ENCODE results near the gene KIF3A.
A peak's percentile ranks its signal among the peaks of the same experiment; 100 is the strongest.

Gene KIF3A

DNA sequence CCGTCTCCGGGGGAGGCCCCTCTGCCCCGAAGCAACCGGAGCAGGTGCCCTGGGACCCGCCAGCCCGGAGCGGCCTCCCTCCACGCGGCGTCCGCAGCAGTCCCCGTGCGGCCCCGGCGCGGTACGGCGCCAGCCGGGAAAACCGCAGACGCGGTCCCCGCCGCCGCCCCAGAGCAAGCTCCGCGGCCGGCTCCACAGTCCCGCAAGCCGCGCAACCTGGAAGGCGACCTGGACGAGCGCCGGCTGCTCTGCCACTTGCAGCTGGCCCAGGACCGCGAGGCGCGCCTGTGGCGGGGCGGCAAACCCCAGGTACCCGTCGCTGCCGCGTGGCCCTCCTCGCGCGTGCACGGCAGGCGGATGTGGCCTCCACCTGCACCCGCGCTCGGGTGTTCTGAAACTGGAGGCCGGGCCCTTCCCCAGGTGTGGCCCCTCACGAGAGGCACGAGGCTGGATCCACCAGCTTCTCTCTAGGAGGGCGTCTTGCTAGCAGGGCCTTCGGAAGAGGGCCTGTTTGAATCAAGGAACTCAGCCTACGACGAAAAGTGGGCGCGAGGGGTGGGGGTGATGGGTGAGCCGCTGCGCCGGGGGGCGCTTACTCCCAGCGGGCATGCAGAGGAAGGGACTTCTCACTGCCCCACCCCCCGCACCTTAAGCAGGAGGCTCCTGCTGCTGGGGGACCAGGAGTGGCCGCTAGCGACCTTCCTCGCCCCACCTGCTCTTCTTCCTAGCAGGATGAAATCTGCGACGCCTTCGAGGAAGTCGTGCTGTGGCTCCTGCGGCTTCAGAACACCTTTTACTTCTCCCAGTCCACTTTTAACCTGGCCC, 10.5 kb upstream of the KIF3A start:
- no peak overlapping the region; the same call in 1 of the 2 replicates for H3K27ac ChIP-seq
- no peak for DNase-seq (ENCODE audit: low spot score)
- TF ChIP-seq, protein P1, sequence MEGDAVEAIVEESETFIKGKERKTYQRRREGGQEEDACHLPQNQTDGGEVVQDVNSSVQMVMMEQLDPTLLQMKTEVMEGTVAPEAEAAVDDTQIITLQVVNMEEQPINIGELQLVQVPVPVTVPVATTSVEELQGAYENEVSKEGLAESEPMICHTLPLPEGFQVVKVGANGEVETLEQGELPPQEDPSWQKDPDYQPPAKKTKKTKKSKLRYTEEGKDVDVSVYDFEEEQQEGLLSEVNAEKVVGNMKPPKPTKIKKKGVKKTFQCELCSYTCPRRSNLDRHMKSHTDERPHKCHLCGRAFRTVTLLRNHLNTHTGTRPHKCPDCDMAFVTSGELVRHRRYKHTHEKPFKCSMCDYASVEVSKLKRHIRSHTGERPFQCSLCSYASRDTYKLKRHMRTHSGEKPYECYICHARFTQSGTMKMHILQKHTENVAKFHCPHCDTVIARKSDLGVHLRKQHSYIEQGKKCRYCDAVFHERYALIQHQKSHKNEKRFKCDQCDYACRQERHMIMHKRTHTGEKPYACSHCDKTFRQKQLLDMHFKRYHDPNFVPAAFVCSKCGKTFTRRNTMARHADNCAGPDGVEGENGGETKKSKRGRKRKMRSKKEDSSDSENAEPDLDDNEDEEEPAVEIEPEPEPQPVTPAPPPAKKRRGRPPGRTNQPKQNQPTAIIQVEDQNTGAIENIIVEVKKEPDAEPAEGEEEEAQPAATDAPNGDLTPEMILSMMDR (conservative IDR thresholded peaks at IDR 0.05; ENCODE audit: low read depth) = no peak
- ChIA-PET POLR2A (ENCODE audit: low non-redundant PET) (no interaction called here), CTCF (interaction anchor here (0.6 to 1.6 kb wide), 6 partner anchors 10 to 566 kb away, joined by 3 to 5 read pairs (median 4); partner anchors contain the start of gene SHROOM1)

DNA sequence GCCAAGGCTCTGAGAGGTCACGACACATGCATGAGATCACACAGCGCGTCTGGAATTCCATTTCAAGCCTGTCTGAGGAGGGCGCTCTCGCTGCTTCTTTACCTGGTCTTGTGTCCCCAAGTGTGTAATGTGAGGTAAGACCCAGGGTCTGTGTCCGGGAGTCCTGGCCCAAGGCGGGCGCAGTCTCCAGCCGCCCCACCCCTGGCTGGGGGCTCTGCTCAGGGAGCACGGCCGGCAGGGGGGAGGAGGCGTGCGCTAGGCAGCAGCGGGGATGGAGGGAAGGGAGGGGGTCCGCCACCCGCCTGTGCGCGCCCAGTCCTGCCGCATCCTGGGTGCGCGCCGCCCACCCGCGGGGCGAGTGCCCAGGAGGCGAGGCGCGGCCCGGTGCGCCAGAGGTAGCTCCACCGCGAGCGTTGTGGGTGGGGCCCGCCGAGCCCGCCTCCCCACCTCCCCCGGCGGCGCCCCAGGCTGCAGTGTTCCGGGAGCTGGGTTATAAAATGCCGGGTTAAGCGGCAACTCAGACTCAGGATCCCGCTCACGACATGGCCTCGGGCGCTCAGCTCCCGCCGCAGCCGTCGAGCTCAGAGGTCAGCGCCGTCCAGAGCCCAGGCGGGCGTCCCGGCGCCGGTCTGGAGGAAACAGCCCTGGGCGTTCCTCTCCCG, 9.7 kb upstream of the KIF3A start, which contains the start of gene CCNI2:
TSS of gene CCNI2 (plus strand) at position 473 of the 662 bp plus-strand sequence. CDS start at position 543, 70 bp downstream.
- ChIA-PET CTCF (interaction anchor here (0.6 to 1.6 kb wide), 6 partner anchors 9 to 682 kb away, joined by 3 to 5 read pairs (median 4); partner anchors contain the start of gene SHROOM1), POLR2A (ENCODE audit: low non-redundant PET) (no interaction called here)
- TF ChIP-seq, protein P1 (conservative IDR thresholded peaks at IDR 0.05; ENCODE audit: low read depth) = peak; percentile 50
- H3K27ac ChIP-seq = no peak within 1 kb of the TSS; the same call in 1 of the 2 replicates
- peak; percentile 53 for DNase-seq (ENCODE audit: low spot score)

DNA sequence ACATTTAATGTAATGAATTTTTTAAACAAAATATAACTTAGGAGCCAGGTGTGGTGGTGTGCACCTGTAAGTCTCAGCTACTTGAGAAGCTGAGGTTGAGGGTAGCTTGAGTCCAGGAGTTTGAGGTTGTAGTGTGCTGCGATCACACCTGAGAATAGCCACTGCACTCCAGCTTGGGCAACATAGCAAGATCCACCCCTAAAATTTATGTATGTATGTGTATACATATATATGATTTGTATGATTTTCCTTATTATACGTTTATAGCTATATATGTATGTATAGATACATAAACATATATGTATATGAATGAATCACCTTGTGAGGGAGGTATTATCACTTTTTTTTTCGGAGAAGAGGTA, 9.2 kb upstream of the KIF3A start:
- TF ChIP-seq, protein P1 (conservative IDR thresholded peaks at IDR 0.05; ENCODE audit: low read depth) = no peak
- CTCF ChIA-PET = interaction anchor here (0.6 to 1.6 kb wide), 3 partner anchors 8 to 682 kb away, joined by 3 to 5 read pairs (median 4); partner anchors contain the start of gene SHROOM1
- POLR2A ChIA-PET (ENCODE audit: low non-redundant PET) = no interaction called here
- H3K27ac ChIP-seq = no peak overlapping the region
- no peak for DNase-seq (ENCODE audit: low spot score)

DNA sequence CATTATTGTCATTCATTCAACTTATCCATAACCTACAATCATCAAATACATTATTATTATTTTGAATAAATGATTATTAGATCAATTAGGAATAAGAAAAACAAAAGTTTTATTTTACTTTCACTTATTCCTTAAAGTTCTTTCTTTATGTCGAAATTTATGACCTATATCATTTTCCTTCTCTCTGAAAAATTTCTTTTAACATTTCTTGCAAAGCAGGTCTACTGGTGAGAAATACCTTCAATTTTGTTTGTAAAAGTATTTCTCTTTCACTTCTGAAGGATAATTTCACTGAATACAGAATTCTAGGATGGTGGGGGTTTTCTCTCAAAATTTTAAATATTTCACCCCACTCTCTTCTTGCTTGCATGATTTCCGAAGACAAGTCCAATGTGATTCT, 7.3 kb upstream of the KIF3A start:
- H3K27ac ChIP-seq = no peak overlapping the region
- ChIA-PET POLR2A (ENCODE audit: low non-redundant PET) (no interaction called here), CTCF (no interaction called here)
- no peak for DNase-seq (ENCODE audit: low spot score)
- TF ChIP-seq, protein P1 (conservative IDR thresholded peaks at IDR 0.05; ENCODE audit: low read depth) = no peak

DNA sequence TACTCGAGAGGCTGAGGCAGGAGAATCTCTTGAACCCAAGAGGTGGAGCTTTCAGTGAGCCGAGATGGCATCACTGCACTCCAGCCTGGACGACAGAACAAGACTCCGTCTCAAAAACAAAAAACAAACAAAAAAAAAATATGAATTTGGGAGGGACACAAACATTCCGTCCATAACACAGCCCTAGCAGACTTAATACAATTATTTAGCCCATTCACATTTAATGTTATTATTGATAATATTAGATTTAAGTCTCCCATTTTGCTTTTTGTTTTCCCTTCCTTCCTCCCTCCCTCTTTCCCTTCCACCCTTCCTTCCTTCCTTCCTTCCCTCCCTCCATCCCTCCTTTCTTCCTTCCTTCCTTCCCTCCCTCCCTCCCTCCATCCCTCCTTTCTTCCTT, 5.3 kb upstream of the KIF3A start:
- H3K27ac ChIP-seq = no peak overlapping the region
- POLR2A ChIA-PET (ENCODE audit: low non-redundant PET) = no interaction called here
- no peak for DNase-seq (ENCODE audit: low spot score)
- CTCF ChIA-PET = no interaction called here
- TF ChIP-seq, protein P1 (conservative IDR thresholded peaks at IDR 0.05; ENCODE audit: low read depth) = no peak

DNA sequence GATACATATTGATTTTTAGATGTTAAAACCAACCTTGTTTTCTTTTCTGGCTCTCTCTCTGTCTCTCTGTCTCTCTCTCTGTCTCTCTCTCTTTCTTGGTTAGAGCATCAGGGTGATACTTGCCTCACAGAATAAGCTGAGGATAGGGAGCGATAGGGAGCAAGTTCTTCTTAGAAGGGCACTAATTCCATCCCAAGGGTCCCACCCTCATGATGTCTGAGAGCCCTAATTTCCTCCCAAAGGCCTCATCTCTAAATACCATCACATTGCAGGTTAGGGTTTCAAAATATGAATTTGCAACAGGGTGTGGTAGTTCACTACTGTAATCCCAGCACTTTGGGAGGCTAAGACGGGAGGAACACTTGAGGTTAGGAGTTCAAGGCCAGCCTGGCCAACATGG, 4.8 kb upstream of the KIF3A start:
- no peak for DNase-seq (ENCODE audit: low spot score)
- POLR2A ChIA-PET (ENCODE audit: low non-redundant PET) = no interaction called here
- CTCF ChIA-PET = interaction anchor here (0.6 kb wide), 1 partner anchor 164 kb away, joined by 3 read pairs; no protein-coding TSS in a partner anchor
- no peak overlapping the region for H3K27ac ChIP-seq
- TF ChIP-seq, protein P1 (conservative IDR thresholded peaks at IDR 0.05; ENCODE audit: low read depth) = no peak

Data from RWPE1 (cell line).